Measurements from ENCODE around the gene DLG2. TPM values are rescaled to one million over a fixed set of nuclear protein-coding genes. Genes with fewer than 3 reads are reported as not detected.

Gene DLG2
- total and polyA plus RNA-seq, 2 of the 8 experiments (the other 6 are each of a cell fraction or from before 2014, with no cell fraction given), result 1.7 to 14.3 TPM

DNA sequence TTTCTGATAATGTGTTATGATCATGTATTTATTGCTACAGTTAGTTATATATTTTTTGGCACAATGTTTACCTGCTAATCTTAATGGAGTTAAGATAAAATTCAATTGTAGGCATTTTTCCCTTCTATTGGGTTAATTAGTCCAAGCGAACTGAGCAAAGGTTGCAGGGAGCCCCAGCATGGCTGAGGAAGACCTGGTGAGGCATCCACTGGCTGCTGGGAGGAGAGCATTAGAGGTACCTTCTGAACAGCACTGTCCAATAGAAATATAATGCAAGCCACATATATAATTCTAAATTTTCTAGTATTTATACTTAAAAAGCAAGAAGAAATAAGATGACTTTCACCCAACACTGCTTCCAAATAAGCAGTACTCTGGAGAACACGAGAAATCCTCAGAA is 19.9 kb upstream of the DLG2 start:
- no peak for FAIRE-seq
- CTCF ChIA-PET (ENCODE audit: partially characterized antibody), result interaction anchor here (0.9 to 1.5 kb wide), 2 partner anchors 9 to 12 kb away, joined by 3 to 4 read pairs; no protein-coding TSS in a partner anchor
- POLR2A ChIA-PET (ENCODE audit: partially characterized antibody), result interaction anchor here (0.8 to 6.3 kb wide), 11 partner anchors 8 to 163 kb away, joined by 3 to 105 read pairs (median 6); partner anchors contain the start of genes CREBZF, DLG2, SYTL2 and TMEM126B
- no peak for TF ChIP-seq SUZ12 (IDR thresholded peaks at IDR 0.05; ENCODE audit: low read length)
- TF ChIP-seq ATF3 (IDR thresholded peaks at IDR 0.05; ENCODE audit: insufficient read depth, low read depth, low read length), result no peak
- TF ChIP-seq NANOG (IDR thresholded peaks at IDR 0.05; ENCODE audit: insufficient read depth, low read depth, low read length, poor library complexity, severe bottlenecking), result no peak
- TF ChIP-seq, protein P1, sequence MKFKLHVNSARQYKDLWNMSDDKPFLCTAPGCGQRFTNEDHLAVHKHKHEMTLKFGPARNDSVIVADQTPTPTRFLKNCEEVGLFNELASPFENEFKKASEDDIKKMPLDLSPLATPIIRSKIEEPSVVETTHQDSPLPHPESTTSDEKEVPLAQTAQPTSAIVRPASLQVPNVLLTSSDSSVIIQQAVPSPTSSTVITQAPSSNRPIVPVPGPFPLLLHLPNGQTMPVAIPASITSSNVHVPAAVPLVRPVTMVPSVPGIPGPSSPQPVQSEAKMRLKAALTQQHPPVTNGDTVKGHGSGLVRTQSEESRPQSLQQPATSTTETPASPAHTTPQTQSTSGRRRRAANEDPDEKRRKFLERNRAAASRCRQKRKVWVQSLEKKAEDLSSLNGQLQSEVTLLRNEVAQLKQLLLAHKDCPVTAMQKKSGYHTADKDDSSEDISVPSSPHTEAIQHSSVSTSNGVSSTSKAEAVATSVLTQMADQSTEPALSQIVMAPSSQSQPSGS (IDR thresholded peaks at IDR 0.05; ENCODE audit: low read length), result no peak

More for the DNA sequence above, 19.9 kb upstream of the DLG2 start:
- Histone ChIP-seq H3K4me2 (ENCODE audit: insufficient read depth in 1 of 2, low read depth in 2 of 2, low read length in 2 of 2) (peak overlapping the region; percentile 76 to 89), H3K56ac (replicated peaks; ENCODE audit: insufficient read length, low read depth, low read length) (no peak overlapping the region), H3K23ac (ENCODE audit: insufficient read length) (no peak overlapping the region), H2BK20ac (ENCODE audit: low read length) (no peak overlapping the region), H3K79me2 (ENCODE audit: control insufficient read depth in 1 of 2, insufficient read depth in 2 of 2, low read length in 2 of 2) (peaks cover 0 to 6% of the 10 kb centered on the region in 2 experiments; a peak in 1 of 4 replicates), H2BK5ac (ENCODE audit: low read depth, low read length) (no peak overlapping the region), H4K91ac (replicated peaks; ENCODE audit: insufficient read length, low read length) (no peak overlapping the region), H3K14ac (ENCODE audit: insufficient read length) (no peak overlapping the region), H2AFZ (ENCODE audit: low read length) (peak overlapping the region; percentile 88; the same call in 1 of the 2 replicates), H2AK5ac (ENCODE audit: low read depth, low read length) (no peak overlapping the region), H2BK15ac (ENCODE audit: low read length) (no peak overlapping the region), H4K20me1 (replicated peaks in 1 of 2; ENCODE audit: control insufficient read depth in 1 of 2, insufficient read depth in 2 of 2, low read length in 2 of 2) (no peaks in the 10 kb centered on the region), H3K9me3 (ENCODE audit: insufficient read depth in 2 of 2, low read depth in 1 of 2, low read length in 1 of 2) (no peaks in the 10 kb centered on the region), H3K27ac (ENCODE audit: low read depth, low read length) (0 out of 2 replicates have a peak overlapping the region, but pooled peaks have one; percentile 66), H4K5ac (ENCODE audit: insufficient read length, low read depth, low read length) (no peak overlapping the region), H3K27me3 (replicated peaks in 1 of 4; ENCODE audit: control insufficient read depth in 3 of 4, extremely low read depth in 1 of 4, insufficient read depth in 3 of 4, low read length in 3 of 4) (no peaks in the 10 kb centered on the region), H3K4me1 (replicated peaks in 1 of 4; ENCODE audit: control insufficient read depth in 3 of 4, insufficient read depth in 4 of 4, low read length in 3 of 4) (peaks cover 0 to 8% (median 0%) of the 10 kb centered on the region in 4 experiments; a peak in 4 of 7 replicates), H4K8ac (ENCODE audit: extremely low read depth, insufficient read depth, low read length) (no peak overlapping the region), H3K9ac (replicated peaks in 1 of 4; ENCODE audit: extremely low read depth in 1 of 4, low read depth in 3 of 4, low read length in 3 of 4) (peak overlapping the region in 2 of 4 experiments; percentile 74 to 75; a peak in 3 of 7 replicates), H3K4me3 (ENCODE audit: extremely low read depth in 1 of 4, insufficient read depth in 2 of 4, low read depth in 3 of 4, low read length in 4 of 4) (peak overlapping the region; percentile 58 to 88 (median 70); a peak in 6 of 8 replicates), H3K79me1 (ENCODE audit: low read depth, low read length) (no peaks in the 10 kb centered on the region), H3K36me3 (ENCODE audit: control insufficient read depth in 2 of 4, insufficient read depth in 4 of 4, low read length in 3 of 4) (peaks cover 0 to under 1% (median 0%) of the 10 kb centered on the region in 4 experiments; a peak in 1 of 8 replicates), H3K4ac (replicated peaks; ENCODE audit: insufficient read length, low read depth, low read length) (no peak overlapping the region), H2BK120ac (replicated peaks; ENCODE audit: low read depth, low read length) (no peak overlapping the region), H2BK12ac (ENCODE audit: low read depth, low read length) (no peak overlapping the region), H3K18ac (ENCODE audit: extremely low read depth, low read length) (no peak overlapping the region), H3K23me2 (ENCODE audit: low read depth, low read length) (0 out of 2 replicates have a peak, but pooled peaks cover 4% of the 10 kb centered on the region)
- no peak for DNase-seq (ENCODE audit: low read depth in 1 of 2, low spot score in 2 of 2)
- 72% methylated on average over 2 of the region's 2 CpGs; no CpG with 5 or more reads in 1 of the 2 experiments for WGBS, 2 experiments (ENCODE audit: extremely low coverage in 1 of 2, insufficient coverage in 1 of 2, insufficient read length in 1 of 2, insufficient replicate concordance in 2 of 2, low coverage in 1 of 2, low lambda C conversion rate in 2 of 2, missing lambda C conversion rate in 1 of 2)
